Epithelial cell of esophagus (primary cell): ENCODE results near the gene FSHR.

Source experiments
- DNase-seq: peaks from one replicate; pipeline ENCODE4 v3.0.0; 2010; ENCODE audit warnings: low read depth
- H3K4me3 ChIP-seq: 2 replicates; pipeline ENCODE4 v1.5.1; 2011; ENCODE audit warnings: mild to moderate bottlenecking, low read length, control low read depth
- CTCF ChIP-seq: IDR thresholded peaks from 2 replicates; pipeline ENCODE4 v1.5.1; 2011; ENCODE audit warnings: low read depth, mild to moderate bottlenecking, low read length, control low read depth, inconsistent platforms; ENCODE audit not compliant: insufficient read depth; ENCODE audit errors: missing control alignments

The FSHR gene

DNA sequence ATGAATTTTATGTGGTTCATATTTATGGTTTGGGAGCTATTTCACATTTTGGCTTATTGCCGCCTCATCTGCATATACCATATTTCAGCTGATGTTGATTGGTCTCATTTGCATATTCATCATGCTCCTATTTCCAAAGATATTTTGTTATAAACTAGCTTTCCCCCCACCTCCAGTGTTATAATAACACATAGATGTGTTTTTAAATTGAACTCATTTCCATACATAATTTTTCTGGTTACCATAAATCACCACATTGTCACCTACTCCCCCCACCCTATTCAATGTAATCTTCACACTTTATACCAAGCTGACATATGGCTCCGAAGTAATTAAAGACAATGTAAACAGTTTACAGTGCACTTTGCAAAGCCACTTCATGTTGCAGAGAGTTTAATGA lies 101.2 kb downstream of the FSHR start:
- no peak for DNase-seq
- TF ChIP-seq CTCF = no peak
- no peak overlapping the region for H3K4me3 ChIP-seq

- TF ChIP-seq CTCF = no peak
- no peak overlapping the region for H3K4me3 ChIP-seq
- no peak for DNase-seq
Measured at GRCh38 chr2:49050265-49050664, 104.0 kb downstream of the FSHR start.

DNA sequence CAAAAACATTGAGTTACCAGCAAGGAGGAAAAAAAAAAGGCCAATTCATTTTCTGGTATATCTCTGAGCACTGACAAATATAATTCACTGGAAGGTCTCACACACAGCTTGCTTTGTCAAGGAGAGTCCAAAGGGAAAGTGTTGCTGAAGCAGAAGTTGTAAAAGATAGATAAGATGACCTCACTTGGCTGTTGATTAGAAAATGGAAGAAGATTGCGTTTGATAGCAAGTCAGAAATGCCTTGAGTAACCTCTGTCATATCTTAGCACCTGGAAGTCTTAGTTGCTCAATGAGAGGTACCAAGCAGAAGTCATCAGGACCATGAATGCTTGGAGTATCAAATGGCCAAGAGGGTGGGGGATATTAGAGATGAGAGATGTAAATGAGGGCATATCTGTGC lies 105.2 kb downstream of the FSHR start:
- DNase-seq = no peak
- no peak overlapping the region for H3K4me3 ChIP-seq
- TF ChIP-seq CTCF = no peak

- no peak overlapping the region for H3K4me3 ChIP-seq
- DNase-seq = no peak
- no peak for TF ChIP-seq CTCF
Measured at GRCh38 chr2:49045083-49045482, 109.2 kb downstream of the FSHR start.

DNA sequence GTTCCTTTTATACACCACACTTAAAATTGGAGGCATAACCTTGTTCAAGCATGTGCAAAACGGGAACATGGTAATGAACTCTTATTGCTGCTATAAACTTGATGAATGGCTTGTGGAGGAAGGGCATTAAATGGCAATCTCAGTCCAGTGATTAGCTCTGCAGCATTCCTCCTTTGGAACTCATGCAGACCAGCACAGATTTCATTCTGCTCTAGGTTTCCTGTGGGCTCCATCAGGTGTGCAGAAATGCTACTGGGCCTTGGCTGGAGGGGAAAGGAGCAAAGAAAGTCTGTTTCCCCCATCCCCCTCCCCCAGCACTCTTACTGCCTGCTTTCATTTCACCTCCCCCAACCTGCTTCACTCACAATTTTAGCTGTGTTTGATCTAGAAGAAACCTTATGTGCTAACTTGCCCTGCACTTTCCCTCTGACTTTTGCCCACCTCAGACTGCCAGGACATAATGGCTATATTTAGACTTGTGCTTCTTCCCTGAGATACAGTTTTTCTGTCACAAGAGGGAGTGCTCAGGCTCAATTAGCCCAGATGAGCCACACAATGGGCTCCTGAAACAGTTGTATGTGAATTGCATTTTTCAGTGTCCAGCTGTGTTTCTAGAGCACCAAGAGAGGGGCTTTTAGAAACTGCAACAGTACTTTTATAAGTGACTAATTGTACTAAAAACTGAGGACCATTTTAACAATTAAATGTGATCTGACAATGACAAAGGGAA lies 109.8 kb downstream of the FSHR start:
- no peak overlapping the region for H3K4me3 ChIP-seq
- TF ChIP-seq CTCF = no peak
- no peak for DNase-seq

GRCh38 chr2:49043405-49043982 lies 110.8 kb downstream of the FSHR start:
- no peak for TF ChIP-seq CTCF
- H3K4me3 ChIP-seq = no peak overlapping the region
- DNase-seq = no peak

DNA sequence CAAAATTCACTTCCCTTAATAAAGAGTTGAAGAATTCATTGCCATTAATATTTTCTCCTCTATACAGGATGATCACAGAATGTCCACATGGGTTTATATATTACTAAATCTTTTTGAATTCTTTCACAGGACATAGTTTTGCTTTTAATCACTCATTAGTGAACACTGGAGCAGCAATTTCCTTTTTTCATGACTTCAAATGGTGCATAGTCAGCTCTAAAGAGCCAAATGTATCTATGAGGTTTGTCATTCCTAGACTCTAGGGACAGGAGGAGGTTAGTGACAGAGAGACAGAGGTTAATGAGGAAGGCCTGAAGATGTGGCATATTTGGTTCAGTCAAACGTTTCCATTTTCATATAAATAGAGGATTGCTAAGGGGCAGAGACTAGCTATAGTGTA lies 111.8 kb downstream of the FSHR start:
- no peak for DNase-seq
- TF ChIP-seq CTCF = no peak
- H3K4me3 ChIP-seq = no peak overlapping the region
